Activated CD8-positive, alpha-beta memory T cell treated with anti-CD3 and anti-CD28 coated beads for 4 hours (primary cell): ENCODE data around the gene BEND3.

Experiments used
- DNase-seq, 2 donors: peaks; one replicate each; pipeline ENCODE4 v3.0.0-alpha.2; 2020; ENCODE audit warnings: low read depth in 2 of 2

BEND3 gene

DNA sequence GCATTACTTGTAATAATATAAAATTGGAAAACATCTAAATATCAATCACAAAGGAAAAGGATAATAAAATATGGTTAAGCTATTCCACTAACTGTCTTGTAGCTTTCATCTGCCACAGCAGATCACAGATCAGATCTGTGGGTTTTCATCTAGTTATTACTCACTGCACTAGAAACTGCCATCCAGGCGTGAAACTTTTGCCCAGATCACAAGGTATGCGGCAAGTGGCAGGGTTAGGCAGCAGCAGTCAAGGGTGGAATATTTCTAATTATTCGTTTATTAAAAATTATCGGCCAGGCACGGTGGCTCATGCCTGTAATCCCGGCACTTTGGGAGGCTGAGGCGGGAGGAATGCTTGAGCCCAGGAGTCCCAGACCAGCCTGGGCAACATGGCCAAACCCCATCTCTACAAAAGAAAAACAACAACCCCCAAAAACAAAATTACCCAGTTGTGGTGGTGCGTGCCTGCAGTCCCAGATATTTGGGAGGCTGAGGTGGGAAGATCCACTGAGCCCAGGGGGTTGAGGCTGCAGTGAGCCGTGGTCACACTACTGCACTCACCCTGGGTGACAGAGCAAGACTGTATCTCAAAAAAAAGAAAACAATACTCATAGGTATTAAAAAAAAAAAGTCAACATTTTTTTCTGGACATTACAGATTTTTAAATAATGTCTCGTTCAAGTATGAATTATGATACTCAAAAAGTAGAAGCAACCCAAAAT lies 32.1 kb downstream of the BEND3 start:
- DNase-seq: no peak

DNA sequence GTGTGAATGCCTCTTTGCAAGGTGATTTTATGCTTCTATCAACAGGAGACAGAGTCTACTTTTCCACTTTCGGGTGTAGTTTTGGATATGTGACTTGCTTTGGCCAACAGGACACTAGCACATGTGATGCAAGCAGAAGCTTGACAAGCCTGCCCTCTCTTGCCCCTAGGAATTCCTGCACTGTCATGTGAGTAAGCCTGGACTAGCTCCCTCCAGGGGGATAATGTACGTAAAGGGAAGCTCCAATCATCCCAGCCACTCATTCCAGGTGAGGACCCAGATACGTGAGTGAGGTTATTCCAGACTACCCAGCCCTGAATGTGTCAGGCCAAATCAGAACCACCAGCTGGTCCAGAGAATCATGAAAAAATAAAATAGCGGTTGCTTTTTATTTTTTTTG lies 33.3 kb downstream of the BEND3 start:
- no peak for DNase-seq

DNA sequence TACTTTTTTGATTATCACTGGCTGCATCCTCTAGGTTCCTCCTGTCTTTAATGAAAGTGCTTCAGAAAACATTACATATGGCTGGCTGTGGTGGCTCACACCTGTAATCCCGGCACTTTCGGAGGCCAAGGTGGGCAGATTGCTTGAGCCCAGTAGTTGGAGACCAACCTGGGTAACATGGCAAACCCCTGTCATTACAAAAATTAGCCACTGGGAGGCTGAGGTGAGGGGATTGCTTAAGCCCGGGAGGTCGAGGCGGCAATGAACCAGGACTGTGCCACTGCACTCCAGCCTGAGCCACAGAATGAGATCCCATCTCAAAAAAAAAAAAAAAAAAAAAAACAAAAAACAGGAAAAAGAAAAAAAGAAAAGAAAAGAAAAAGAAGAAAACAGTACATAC lies 35.3 kb downstream of the BEND3 start:
- no peak for DNase-seq

DNA sequence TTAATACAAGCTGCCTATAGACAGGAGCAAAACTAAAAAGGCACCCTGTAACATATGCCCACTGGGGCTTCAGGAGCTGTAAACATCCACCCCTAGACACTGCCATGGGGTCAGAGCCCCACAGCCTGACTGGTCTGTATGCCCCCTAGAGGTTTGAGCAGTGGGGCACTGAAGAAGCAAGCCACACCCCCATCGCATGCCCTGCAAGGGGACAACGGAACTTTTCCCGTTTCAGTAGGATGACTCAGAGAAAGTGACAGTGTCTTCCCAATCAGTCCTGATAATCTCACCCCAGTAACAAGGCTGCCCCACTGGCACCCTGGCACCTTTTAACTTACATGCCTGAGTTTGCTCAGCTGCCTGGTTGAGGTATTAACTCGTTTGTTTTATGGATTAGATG lies 35.9 kb downstream of the BEND3 start:
- DNase-seq: no peak

DNA sequence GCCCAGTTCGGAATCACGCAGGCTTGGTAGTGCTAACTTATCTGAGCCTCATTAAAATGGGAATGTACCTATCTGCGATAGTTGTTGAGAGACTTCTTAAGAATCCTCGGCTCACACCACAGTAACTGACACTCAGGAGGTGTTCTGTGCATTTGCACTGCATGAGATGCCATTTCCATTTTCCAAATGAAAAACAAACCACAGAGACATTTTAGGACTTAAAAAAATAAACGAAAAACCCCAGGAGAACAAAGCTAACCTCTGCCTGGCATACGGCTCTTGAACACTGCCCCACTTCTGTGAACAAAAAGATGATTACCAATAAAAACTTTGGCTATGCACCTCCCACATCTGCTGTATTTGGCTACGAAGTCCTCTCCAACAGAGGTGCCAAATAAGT lies 37.6 kb downstream of the BEND3 start:
- DNase-seq: no peak

DNA sequence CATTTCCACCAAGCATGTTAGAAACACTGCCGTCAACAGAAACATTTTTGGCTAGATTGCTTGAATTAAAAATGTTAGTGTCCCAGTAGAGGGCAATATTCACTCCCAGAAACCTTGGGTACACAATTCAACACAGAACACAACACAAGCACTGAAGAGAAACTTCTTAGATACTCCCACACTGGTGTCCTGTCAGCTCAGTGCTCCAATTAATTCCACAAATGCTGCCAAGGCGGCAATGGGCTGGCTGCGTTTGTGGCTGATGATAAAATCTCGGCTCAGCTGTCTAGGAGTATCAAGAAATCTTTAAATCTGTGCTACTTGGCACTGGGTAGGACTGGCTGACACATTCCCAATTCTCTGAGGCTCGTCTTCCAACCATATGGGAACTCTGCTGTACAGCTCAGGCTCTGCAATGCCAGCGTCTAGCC lies 39.3 kb downstream of the BEND3 start:
- DNase-seq: no peak

DNA sequence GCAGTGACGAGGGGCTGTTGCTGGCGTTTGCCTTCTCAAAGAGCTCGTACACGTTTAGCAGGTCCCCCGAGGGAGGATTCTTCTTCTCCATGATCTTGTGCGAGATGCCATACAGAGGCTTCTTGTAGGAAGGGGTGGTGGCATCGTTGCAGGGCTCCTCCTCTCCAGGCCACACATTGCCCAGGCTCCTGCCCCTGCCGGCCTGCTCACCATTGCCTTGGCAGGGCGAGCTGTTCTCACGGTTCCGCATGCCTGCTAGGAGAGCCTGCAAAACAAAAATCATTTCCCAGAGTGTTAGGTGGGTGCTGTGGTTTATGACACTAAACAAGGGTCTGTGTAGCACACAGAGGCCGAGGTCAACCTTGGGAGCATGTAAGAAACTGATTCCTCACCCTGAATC lies 44.6 kb downstream of the BEND3 start:
- DNase-seq: no peak

DNA sequence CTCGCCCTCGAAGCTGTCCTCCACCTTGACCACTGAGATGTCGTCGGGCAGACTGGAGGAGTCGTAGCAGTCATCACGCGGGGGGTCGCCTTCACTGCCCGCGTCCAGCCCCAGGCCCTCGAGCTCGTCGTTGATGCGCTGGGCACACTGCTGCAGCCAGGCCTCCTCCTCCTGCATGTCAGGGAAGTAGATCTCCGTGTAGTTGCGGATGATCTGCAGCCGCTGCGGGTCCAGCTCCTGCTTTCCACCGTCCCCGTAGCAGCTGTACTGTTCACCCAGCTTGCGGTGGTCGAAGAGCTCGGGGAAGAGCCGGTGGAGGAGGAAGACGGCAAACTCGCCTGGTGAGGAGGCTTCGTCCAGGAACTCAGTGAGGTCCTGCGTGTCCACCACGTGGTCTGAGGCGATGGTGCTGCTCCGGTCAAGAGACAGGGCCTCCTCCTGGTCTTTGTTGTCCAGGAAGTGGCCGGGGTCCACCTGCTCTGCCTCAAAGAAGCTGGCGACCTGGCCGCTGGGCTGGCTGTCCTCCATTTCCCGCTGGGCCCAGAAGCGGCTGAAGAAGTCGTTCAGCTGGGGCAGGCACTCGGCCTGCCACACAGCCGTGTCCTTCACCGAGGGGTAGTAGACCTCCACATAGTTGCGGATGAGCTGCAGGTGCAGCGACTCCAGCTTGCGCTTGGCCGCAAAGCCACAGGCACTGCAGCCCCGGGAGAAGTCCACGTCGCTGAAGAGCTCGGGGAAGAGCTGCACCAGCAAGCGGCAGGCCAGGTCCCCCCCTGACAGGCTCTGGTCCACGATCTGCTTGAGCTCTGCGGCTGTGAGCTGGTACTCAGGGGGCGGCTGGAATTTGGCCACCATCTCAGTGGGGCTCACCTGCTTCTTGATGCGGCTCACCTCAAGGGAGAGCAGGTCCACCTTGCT lies 45.4 kb downstream of the BEND3 start:
- no peak for DNase-seq

DNA sequence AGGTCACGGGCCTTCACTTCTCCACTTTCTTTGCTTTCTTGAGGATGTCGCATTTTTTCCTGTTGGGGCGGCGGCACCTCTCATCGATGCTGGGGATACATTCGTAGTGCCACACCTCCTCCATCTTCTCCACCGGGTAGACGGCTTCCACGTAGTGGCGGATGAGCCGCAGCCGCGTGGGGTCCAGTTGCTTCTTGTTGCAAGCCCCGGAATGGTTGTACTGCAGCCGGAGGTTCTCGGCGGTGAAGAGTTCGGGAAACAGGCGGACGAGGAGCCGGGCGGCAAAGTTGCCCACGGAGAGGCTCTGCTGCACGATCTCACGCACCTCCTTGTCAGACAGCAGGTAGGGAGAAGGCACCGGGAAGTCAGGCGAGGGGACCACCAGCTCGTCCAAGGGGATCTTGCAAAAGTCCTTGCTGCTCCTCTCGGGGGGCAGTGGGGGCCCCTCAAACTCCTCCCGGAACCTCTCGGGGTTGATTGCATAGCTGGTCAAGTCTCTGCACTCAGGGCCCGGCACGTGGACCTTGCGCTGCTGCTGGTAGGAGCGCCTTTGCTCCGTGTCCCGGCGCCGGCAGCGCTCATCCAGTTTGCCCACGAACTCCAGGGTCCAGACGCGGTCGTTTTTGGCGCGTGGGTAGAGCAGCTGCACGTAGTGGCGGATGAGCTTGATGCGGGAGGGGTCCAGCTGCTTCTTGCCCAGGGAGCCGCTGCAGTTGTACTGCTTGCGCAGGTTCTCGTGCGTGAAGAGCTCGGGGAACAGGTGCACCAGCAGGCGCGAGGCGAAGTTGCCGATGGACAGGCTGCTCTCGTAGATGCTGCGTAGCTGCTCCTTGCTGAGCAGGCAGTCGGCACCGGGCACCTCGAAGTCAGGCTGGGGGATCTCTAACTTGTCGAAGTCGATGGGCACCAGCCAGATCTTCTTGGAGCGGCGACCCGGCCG lies 46.4 kb downstream of the BEND3 start:
- no peak for DNase-seq

DNA sequence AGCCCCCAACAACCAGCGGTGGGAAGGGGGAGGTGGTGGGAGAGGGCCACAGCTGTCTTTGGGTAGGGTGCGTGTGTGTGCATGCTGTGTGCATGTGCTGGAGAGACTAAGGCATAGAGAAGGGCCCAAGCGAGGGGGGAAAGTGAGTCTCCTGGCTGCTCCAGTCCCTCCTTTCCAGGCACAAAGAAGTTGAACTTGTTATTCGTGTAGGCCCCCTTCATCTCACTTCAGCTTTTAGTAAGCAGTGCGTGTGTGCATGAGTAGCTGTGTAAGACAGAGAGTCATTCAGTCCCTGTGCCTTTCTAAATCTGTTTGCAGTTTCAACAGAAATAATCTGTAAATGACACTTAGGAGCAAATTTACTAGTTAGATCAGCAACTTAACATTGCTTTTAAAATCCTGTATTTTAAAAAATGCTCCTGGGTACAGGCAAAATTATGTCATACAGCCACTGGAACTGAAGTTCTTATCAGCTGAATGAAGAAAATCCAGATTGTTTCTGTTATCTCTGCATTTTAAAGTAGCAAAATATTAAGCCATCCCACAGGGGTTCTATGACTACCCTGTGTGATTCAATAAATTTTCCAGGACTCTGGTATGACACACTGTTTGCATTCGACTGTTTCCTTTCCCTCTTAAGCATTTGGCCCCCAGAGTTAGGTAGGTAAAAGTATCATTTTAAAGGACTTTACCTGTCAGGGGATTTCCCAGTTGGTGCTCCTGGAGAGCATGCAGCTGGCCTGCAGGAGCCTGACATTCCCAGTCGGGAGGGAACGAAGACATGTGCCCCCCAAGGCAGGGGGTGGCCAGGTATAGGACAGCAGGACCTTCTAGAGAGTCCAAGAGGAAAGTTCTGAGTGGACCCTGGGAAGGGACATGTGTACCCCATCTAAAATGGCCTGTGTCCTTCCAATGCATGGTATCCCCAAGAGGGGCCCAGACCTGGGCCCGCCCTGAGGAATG lies 48.3 kb downstream of the BEND3 start:
- no peak for DNase-seq

DNA sequence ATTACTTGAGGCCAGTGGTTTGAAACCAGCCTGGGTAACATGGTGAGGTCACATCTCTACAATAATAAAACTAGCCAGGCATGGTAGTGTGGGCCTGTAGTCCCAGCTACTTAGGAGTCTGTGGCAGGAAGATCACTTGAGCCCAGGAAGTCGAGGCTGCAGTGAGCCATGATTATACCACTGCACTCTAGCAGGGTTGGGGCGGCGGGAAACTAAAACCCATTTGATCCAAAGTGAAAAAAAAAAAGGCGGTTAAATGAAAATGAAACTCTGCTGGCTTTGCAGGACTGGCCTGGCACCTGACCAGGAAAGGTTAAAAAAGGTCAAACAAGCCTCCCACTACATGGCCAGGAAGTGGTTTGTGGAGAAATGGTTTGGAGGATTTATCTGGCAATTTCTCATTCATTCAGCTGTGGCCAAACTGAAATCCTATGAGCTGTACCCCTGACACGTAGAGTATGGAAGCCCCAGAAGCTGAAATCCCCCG lies 50.7 kb downstream of the BEND3 start:
- DNase-seq: no peak

DNA sequence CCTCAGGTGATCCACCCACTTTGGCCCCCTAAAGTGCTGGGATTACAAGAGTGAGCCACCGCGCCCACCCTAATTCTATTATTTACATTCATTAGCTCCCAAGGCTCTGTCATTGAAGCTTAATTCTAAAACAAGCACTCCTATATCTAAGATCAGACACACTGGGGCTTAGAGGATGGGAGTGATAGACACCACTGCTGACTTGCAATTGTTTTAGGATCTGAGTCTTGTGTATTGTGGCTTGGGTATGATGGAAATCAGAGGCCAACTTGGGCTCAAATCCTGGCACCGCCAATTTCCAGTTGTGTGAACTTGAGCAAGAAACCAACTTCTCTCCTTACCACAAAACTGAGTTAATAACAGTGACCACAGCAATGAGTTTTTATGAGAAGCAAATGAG lies 52.6 kb downstream of the BEND3 start:
- no peak for DNase-seq

DNA sequence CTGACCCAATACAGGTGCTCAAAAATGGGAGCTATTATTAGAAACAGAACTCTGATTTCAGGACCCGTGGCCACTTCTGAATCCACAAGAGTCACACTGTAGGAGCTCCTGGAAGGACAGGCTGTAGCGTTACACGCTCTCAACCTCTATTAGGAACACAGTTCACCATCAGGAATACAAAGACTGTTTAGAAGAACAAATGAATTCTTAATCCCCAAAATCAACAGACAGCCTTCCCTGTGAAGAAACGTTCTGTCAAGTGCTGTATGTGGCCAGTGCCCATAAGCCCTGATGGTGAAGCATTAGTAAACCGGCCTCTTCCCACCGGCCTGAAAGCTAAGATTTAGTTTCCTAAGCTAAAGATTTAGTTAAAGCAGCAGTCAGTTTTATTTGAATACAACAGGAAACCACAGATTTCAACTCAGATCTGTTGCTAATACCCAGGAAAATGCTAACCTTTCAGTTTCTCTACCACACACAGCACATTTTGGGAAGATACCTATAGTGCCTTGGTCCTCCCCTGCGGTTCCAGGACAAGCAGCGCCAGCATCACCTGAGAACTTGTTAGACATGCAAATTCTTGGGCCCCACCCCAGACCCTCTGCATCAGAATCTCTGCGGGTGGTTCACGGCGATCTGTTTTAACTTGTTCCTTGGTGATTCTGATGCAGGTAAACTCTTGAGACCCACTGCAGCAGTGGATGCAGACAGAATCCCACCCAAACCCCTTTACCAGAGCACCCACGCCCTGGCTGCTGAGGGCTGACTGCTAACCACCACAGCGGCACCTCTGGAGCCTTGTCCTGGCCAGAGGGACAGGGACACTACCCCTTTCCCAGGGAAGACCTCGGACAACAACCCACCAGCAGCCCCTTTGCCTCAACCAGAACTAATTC lies 53.9 kb downstream of the BEND3 start:
- DNase-seq: no peak

DNA sequence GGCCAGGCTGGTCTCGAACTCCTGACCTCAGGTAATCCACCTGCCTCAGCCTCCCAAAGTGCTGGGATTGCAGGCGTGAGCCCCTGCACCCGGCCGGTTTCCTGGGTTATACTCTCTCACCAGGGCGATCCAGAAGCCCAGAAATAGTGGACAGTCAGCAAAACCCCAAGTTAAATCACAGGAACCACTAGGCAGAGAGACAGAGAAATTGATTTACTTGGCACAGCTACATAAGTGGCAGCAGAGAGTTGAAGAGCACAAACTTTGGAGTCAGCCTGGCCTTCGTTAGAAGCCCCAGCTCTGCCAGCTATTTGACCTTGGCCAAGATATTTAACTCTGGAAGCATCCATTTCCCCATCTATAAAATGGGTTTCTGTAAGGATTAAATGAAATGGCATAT lies 54.6 kb downstream of the BEND3 start:
- no peak for DNase-seq

DNA sequence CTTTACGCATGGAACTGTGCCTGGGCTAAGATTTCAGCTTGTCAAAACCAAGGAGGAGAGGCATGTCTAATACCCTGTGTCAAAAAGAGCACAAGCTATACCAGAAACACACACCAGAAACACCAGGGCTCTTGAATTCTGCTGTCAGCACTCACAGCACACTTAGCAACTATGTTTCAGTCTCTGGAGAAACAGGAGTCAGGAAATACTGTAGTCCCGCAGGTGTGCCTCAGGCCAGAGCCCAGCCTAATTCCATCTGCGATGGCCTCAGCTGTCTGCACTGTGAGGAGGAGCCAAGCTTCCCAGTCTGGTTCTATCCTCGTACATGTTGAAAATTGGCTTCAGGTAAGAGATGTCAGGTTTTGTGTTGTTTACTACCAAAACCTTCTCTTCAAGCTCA lies 55.7 kb downstream of the BEND3 start:
- DNase-seq: no peak

DNA sequence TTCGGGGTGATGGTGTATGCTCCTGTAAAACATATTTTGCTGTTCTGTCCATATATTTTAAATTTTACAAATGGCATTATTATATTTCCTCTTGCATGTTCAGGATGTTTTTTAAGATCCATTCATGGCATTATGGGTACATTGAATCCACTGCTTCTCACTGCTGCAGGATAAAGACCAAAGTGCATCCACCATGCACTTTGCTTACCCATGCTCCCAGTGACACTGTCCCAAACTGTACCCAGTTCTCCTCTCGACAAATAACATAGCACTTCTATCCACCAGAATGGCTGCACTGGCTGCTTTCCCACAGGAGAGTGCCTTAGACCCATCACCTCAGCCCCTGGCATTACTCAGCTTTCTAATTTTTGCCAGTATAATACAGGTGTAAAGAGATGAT lies 57.6 kb downstream of the BEND3 start:
- no peak for DNase-seq

DNA sequence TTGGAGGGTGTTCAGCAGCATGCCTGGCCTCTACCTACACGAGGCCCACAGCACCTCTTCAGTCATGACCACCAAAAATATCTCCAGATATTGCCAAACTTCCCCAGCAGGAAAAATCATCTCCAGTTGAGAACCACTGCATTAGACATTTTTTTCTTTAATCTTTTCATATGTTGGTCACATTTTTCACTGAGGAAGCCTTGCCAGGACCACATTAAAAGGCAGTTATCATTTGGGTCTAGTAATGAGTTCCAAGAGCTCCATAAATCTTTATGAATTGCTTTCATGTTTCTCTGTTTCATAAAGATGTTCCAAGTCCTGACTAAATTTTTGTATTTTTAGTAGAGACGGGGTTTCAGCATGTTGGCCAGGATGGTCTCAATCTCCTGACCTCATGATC lies 58.5 kb downstream of the BEND3 start:
- no peak for DNase-seq

DNA sequence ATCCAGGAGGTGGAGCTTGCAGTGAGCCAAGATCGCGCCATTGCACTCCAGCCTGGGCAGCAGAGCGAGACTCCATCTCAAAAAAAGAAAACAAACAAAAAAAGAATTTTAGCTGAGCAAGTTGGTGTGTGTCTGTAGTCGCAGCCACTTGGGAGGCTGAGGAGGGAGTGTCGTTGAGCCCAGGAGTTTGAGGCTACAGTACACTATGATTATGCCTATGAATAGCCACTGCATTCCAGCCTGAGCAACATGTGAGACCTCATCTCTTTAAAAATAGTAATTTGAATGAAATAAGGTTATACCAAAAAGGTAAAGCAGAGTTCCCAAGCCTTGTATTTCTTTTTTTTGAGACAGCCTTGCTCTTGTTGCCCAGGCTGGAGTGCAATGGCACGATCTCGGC lies 67.5 kb downstream of the BEND3 start:
- no peak for DNase-seq

DNA sequence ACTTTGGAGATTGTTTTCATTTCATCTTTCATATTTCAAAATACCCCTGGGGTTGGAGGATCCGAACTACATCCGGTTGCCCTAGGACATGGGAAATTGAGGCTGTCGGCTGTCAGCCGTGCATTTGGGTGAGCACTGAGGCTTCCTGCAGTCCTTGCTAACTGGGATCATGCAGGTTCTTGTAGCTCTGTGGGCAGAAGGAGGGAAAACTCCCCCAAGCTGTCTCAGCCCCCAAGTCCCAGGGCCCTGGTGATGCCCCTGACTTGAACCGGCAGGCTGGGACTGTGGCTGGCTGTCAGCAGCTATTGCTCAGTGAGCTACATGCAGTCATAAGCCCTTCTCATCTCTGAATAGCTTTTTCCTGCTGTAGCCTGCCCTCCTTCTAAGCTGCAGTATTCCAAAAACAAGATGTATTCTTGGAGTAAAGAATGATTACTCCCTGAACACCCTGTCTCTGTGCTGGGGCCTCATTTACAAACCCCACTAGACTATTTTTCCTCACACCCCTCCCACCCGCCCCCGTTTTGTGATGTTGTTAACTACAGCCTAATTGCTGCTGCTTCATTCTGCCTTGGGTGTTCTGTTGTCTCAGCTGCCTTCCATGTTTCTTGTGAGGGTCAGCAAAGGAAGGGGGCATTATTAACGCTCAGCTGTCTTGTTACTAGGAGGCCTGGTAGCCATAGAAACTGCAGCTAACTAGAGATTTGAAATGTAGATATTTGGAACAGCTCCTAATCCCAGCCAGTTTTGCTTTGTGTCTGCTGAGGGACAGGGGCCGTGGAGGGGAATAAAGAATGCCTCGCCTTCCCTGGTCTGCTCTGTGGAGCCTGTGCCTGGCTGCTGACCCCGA lies 69.3 kb downstream of the BEND3 start:
- DNase-seq: no peak
